Testis (tissue), 3 donors: Measurements from ENCODE around the gene RCOR1. TPM values are rescaled to one million over a fixed set of nuclear protein-coding genes. Genes with fewer than 3 reads are reported as not detected.

ENCODE experiments used
- DNase-seq: peaks from one replicate; pipeline ENCODE4 v3.0.0-alpha.2; 2019
- H3K27ac ChIP-seq, 2 donors: fragments of 200-600 bp; sonication (generic); one replicate each; pipeline ENCODE4 v1.5.1; 2019
- H3K27me3 ChIP-seq: fragments of 200-600 bp; sonication (generic); one replicate; pipeline ENCODE4 v1.5.1; 2019
- H3K36me3 ChIP-seq: fragments of 200-600 bp; sonication (generic); one replicate; pipeline ENCODE4 v1.5.1; 2017; ENCODE audit warnings: low read depth; ENCODE audit errors: missing control alignments
- H3K4me1 ChIP-seq: fragments of 200-600 bp; sonication (generic); one replicate; pipeline ENCODE4 v1.5.1; 2019
- H3K4me3 ChIP-seq, 2 donors: fragments of 200-600 bp; sonication (generic); one replicate each; pipeline ENCODE4 v1.5.1; 2017 to 2019
- H3K9me3 ChIP-seq: fragments of 200-600 bp; sonication (generic); one replicate; pipeline ENCODE4 v1.5.1; 2017
- POLR2A ChIP-seq: fragments of 450-650 bp; IDR thresholded peaks from one replicate; pipeline ENCODE4 v1.6.1; 2017; ENCODE audit warnings: antibody characterized with exemption, mild to moderate bottlenecking, moderate library complexity
- WGBS, 2 donors: methylation state at CpG; one replicate each; pipeline ENCODE4 v1.1.5; 2018; 5-methylcytosine and 5-hydroxymethylcytosine counted together
- intact Hi-C: fragments of 100-400 bp; cut with DNase I; formaldehyde crosslinking; loops from one replicate; pipeline ENCODE4 v1.15.1; 2023; ENCODE audit warnings: low total_unique reads
- polyA plus RNA-seq: library from polyadenylated mRNA; stranded (reverse); fragments of 350-450 nt; fragmentation: Illumina TruSeq; extraction: RNeasy Lipid Tissue Mini Kit (QIAGEN cat#74804); gene quantifications from one replicate; pipeline ENCODE4 v1.2.3, GENCODE V29; 2014; ENCODE audit warnings: low read depth, low replicate concordance; ENCODE audit not compliant: insufficient read depth
- total RNA-seq, 2 donors: library from RNA; depleted of rRNA; stranded (reverse); fragments of >200 nt; gene quantifications; one replicate each; pipeline ENCODE4 v1.2.3, GENCODE V29; 2016
- TF ChIP-seq, protein P1 (sequence below), 3 experiments: fragments of 450-650 bp in 2 of 3; fragments of 200-600 bp in 1 of 3; sonication (generic) in 1 of 3; IDR thresholded peaks; one replicate each; pipeline ENCODE4 v1.5.1; 2016 to 2019; ENCODE audit warnings: antibody characterized with exemption in 3 of 3, mild to moderate bottlenecking in 2 of 3, moderate library complexity in 1 of 3

Gene RCOR1
- total and polyA plus RNA-seq, 3 donors from 2014 or later: 33.8 to 37.8 (median 33.9) TPM

DNA sequence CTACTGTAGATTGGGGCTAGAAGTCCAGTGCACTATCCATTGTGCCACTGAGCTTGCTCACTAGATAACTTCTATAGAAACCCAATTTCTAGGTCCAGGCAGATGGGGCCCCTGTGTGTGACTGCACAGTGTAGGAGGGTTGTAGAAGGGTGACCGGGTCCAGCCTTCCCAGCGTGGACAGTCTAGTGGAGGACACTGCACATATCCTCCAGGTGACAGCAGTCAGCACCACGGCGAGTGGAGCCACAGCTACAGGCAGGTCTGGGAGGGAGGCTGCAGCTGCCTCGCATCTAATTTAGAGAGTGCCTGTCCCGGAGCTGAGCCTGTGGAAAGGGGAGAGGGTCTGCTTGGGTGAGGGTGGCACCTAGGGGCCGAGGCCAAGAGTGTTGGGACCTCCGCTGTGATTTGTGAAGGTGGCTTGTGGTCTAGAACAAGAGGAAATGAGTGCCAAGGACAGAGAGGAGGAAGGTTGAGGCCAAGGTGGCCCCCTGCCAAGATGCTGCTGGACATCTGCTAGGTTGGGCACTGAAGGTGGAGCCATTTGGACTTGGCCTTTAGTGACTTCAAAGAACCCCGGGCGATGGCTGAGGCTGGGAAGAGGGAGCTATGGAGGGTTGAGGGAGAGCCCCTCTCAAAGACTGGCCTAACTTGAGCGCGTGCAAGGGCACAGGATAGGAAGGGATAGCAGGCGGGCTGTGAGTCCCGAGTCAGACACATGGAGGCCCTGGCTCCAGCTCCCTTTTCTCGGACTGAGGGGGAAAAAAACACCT lies 138.8 kb downstream of the RCOR1 start:
- Histone ChIP-seq H3K9me3 (no peaks in the 10 kb centered on the region), H3K27ac (no peak overlapping the region), H3K36me3 (no peaks in the 10 kb centered on the region), H3K27me3 (no peaks in the 10 kb centered on the region), H3K4me3 (no peak overlapping the region), H3K4me1 (no peaks in the 10 kb centered on the region)
- WGBS, 2 donors: 92 to 95% methylated on average over 13 to 15 of the region's 15 CpGs
- intact Hi-C loops: no loop called here
- no peak for DNase-seq
- TF ChIP-seq, protein P1, sequence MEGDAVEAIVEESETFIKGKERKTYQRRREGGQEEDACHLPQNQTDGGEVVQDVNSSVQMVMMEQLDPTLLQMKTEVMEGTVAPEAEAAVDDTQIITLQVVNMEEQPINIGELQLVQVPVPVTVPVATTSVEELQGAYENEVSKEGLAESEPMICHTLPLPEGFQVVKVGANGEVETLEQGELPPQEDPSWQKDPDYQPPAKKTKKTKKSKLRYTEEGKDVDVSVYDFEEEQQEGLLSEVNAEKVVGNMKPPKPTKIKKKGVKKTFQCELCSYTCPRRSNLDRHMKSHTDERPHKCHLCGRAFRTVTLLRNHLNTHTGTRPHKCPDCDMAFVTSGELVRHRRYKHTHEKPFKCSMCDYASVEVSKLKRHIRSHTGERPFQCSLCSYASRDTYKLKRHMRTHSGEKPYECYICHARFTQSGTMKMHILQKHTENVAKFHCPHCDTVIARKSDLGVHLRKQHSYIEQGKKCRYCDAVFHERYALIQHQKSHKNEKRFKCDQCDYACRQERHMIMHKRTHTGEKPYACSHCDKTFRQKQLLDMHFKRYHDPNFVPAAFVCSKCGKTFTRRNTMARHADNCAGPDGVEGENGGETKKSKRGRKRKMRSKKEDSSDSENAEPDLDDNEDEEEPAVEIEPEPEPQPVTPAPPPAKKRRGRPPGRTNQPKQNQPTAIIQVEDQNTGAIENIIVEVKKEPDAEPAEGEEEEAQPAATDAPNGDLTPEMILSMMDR (IDR thresholded peaks at IDR 0.05): no peak
- no peak for TF ChIP-seq POLR2A

DNA sequence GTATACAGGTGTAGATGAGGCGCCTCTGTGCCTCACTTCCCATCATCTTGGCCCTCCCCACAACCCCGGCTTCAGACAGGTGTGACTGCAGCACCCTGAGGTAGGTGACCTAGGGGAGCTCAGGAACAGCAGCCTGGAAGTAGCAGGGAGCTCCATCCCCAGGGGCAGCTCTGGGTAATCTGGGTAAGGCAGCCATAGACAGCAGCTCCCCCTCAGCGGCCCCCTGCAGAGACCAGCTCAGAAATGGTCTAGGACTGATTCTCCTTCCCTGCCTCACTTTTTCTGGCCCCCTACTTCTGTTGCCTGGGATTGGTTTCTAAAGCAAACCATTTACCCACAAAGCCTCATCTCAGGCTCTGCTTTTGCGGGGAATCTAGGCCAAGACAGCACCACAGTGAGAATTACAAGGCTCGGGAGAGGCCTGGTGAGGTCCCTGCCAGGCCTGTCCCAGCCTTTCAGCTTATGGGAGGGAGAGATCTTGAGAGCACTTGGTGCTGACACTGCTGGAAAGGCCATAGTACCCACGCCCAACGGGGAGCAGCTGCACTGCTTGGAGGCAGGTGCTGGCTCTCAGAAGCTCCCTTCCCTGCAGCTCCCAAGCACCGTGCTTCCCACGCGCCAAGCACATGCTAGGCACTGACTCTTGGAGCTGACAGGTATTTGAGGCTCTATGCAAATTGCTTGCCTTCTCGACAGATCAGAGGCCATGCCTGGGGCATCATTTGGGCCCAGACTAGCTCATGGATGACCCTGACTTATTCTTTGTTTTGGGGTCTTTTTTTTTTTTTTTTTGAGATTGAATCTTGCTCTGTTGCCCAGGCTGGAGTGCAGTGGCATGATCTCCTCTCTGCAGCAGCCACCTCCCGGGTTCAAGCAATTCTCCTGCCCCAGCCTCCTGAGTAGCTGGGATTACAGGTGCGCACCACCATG lies 139.7 kb downstream of the RCOR1 start:
- no peaks in the 10 kb centered on the region for H3K4me1 ChIP-seq
- TF ChIP-seq, protein P1 (IDR thresholded peaks at IDR 0.05): no peak
- no peak for TF ChIP-seq POLR2A
- H3K9me3 ChIP-seq: no peaks in the 10 kb centered on the region
- 88 to 97% methylated on average over 13 of the region's 13 CpGs for WGBS, 2 donors
- no peak overlapping the region for H3K27ac ChIP-seq
- intact Hi-C loops: no loop called here
- H3K27me3 ChIP-seq: no peaks in the 10 kb centered on the region
- no peak overlapping the region for H3K4me3 ChIP-seq
- H3K36me3 ChIP-seq: no peaks in the 10 kb centered on the region
- DNase-seq: no peak

DNA sequence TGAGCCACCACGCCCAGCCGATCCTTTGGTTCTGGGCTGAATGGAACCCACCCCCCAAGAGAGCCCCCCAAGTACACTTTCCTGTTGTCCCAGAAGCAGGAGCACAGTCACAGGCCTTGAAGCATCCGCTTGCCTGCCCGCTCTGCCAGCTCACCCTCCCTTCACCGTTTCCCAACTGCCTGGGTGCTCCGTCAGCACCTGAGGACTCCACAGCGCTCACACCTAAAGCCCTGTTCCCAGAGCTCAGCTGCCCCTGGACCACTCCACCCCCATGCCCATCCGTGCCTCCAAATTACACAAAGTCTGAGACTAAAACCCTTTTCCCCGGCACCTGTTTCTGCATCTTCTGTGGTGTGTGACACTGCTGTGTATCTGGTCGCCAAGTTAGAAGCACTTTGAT lies 140.5 kb downstream of the RCOR1 start:
- Histone ChIP-seq H3K4me1 (no peaks in the 10 kb centered on the region), H3K36me3 (no peaks in the 10 kb centered on the region), H3K27me3 (no peaks in the 10 kb centered on the region), H3K9me3 (no peaks in the 10 kb centered on the region), H3K4me3 (no peak overlapping the region), H3K27ac (no peak overlapping the region)
- DNase-seq: no peak
- intact Hi-C loops: no loop called here
- WGBS, 2 donors: 98% methylated on average over 9 to 10 of the region's 10 CpGs
- TF ChIP-seq, protein P1 (IDR thresholded peaks at IDR 0.05): no peak
- no peak for TF ChIP-seq POLR2A

DNA sequence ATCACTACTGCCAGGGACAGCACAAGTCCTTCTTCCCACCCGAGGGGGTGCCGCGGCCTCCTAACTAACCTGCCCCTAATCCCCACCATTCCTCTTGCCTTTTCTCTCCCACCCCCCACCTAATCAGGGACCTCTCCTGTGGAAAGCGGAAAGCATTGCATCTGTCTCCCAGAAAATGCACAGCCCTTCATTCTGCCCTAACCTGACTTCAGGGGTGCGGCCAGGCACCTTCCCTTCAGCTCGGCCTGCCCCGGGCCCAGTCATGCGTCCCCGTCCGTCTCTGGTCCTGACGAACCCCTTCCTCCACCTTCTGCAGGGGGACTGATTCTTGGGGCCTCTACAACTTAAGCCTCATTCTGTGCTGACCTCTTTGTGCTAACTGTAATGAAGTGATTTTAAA lies 140.9 kb downstream of the RCOR1 start:
- WGBS, 2 donors: 89 to 91% methylated on average over 11 of the region's 11 CpGs
- intact Hi-C loops: no loop called here
- H3K27ac ChIP-seq: no peak overlapping the region
- no peaks in the 10 kb centered on the region for H3K27me3 ChIP-seq
- no peaks in the 10 kb centered on the region for H3K36me3 ChIP-seq
- H3K9me3 ChIP-seq: no peaks in the 10 kb centered on the region
- DNase-seq: no peak
- no peak overlapping the region for H3K4me3 ChIP-seq
- no peaks in the 10 kb centered on the region for H3K4me1 ChIP-seq
- TF ChIP-seq, protein P1 (IDR thresholded peaks at IDR 0.05): no peak
- TF ChIP-seq POLR2A: no peak
